Activated CD4-positive, alpha-beta T cell treated with anti-CD3 and anti-CD28 coated beads, Interleukin-2, amount 50 U/mL, for 1 hour (primary cell): ENCODE data around the gene GPAT2.
"Not testable (repeated sequence)": the region's sequence is repeated elsewhere in the genome, so short reads cannot be mapped to it uniquely, and the experiment has no call there.

Experiments used
- DNase-seq: peaks from one replicate; pipeline ENCODE4 v3.0.0-alpha.2; 2020

The GPAT2 gene

GRCh38 chr2:96064047-96064675, 29.4 kb upstream of the GPAT2 start:
- not testable (repeated sequence) for DNase-seq

DNA sequence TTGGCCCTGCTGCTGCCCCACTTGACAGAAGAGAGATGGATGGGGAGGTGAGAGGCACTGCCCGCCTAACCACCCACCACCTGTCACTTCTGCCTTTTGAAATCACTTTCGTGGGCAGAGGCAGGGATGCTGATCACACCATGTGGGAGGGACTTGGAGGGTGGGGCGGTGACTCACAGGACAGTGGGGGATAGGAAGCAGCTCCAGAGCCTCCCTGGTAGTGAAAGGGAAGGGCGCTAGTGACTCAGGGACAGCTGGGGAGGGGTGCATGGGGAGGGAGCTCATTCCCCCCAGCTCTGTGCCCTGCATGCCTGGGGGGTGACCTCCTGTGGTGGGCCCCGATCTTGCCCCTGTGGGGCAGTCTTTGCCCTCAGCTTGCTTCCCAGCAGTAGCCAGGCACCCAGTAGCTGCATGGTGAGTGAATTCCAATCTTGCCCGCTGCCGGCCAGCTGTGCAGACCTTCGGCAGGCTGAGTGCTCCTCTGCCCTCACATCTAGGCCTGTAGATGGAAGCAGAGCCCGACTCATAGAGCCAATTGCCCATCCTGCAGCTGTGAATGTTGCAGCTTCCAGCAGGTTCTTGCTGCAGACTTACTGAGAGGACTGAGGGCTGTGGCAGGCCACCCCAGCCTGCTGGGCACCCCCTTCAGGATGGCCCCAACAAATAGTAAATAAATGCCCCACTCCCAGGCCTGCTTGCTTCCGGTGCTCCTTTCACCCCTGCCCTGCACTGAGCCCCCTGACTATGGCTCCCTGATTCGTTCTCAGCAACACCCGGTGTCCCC, 28.6 kb upstream of the GPAT2 start:
- DNase-seq, result not testable (repeated sequence)

GRCh38 chr2:96062483-96062882, 27.8 kb upstream of the GPAT2 start:
- DNase-seq, result not testable (repeated sequence)

GRCh38 chr2:96061901-96062300, 27.2 kb upstream of the GPAT2 start:
- not testable (repeated sequence) for DNase-seq

- not testable (repeated sequence) for DNase-seq
Measured at GRCh38 chr2:96061197-96061817, 26.6 kb upstream of the GPAT2 start.

GRCh38 chr2:96060325-96060724, 25.6 kb upstream of the GPAT2 start:
- not testable (repeated sequence) for DNase-seq

GRCh38 chr2:96059443-96059842, 24.7 kb upstream of the GPAT2 start:
- not testable (repeated sequence) for DNase-seq

GRCh38 chr2:96055830-96056229, 21.1 kb upstream of the GPAT2 start:
- DNase-seq, result not testable (repeated sequence)

DNA sequence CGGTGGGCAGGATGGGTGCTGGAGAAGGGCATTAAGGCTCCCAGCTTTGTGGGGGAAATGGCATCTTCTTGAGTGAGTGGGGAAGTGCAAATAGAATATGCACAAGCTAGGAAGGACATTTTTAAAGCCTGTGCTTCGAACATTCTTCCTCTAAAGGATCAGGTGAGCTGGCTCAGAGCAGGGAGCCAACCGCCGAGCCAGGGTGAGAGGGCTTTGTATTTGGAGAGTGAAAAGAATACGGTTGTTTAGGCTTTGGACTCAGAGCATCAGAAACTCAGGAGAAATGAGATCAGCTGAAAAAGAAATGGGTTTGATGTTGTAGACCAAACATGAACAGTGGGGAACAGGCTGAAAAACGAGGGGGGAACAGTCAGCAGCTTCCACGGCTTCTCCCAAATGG, 19.8 kb upstream of the GPAT2 start:
- DNase-seq, result not testable (repeated sequence)

- not testable (repeated sequence) for DNase-seq
Measured at GRCh38 chr2:96053385-96053784, 18.7 kb upstream of the GPAT2 start.

DNA sequence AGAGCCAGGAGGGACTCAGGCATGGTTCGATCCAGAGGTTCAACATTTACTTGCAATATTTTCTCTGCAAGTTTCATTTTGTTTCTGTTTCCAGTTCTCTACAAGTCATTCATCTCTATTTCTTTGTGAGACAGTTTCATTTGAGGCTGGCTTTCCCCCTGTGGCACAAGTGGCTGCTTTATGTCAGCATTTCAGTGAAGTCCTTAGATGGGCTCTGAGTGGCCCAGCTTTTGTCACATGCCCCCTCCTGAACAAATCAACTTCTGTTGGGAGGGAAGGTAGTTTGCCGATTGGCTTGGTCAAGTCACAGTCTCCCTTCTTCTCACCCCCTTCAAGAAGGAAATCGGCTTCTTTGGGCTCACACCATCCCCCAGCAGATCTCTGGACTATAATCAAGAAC, 17.9 kb upstream of the GPAT2 start:
- DNase-seq, result not testable (repeated sequence)

DNA sequence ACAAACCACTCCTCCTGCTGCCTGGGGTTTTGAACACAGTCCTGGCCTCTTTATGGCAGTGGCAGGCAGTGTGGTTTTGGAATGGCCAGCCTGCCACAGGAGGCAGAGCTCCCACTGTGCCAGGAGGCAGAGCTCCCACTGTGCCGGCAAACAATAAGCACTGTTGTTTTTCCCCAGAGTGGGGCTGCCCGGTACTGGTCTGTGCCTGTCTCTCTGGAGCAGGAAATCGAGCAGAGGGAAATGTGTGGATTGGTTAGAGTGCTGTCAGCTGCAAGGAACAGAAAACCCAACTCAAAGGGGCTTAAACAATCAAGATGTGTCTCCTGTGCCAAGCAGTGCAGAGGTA, 15.2 kb upstream of the GPAT2 start:
- DNase-seq, result not testable (repeated sequence)

DNA sequence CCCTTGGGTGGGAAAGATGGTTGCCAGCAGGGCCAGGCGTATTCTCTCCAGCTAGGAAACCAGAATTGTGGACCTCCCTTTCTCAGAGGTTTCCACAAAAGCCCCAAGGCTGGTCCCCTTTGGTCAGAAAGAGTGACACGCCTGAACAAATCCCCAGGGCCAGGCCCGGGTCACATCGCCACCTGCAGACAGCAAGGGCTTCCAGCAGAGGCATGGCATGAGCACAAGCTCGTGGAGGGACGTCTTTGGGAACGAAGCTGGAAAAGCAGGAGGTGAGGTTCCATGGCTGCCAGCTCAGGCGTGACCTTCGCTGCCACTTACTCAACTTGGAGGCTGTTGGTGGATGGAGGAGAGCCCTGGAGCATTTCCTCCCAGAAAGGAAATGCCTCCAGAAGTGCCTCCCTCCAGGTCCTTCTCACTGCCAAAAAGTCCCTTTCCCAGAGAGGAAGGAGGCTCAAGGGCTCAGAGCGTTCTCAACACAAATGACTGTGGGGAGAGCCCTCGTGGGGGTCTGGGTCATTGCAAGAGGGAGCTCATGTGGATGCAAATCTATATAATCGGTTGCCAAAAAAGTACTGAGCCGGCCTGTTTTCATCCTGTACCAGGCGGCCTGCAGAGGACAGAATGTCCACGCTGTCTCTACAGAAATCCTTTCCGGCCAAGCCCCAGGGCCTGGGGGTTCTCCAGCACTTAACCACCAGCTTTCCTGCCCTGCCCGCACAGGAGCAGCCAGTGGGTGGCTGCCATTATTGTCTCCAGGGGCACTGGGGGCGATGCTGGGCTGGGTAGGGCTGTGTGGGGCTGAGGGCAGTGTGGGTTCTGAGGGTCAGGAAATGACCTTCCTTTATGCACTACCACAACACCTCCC, 14.6 kb upstream of the GPAT2 start:
- DNase-seq, result not testable (repeated sequence)

DNA sequence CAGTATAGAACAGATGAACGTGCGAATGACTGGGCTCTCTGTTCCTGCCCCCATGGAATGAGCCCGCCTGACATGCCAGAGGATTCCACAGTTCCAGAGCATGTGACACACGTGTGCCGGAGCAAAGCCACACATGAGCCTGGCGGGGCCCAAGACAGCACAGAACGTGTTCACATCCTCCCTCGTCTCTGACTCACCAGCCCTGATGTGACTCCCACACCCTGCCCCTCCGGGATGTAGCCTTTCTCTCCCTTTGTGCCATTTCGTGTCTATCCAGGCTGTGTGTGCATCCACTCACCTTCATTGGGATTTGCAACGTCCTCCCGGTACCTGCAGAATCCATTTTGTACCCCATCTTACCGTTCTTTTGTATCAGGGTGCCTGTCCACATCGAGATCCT, 838 bp upstream of the GPAT2 start:
- not testable (repeated sequence) for DNase-seq

- DNase-seq, result not testable (repeated sequence)
Measured at GRCh38 chr2:96033997-96034396, 719 bp downstream of the GPAT2 start.

- not testable (repeated sequence) for DNase-seq
Measured at GRCh38 chr2:96027725-96028325, 6.9 kb downstream of the GPAT2 start.

- not testable (repeated sequence) for DNase-seq
Measured at GRCh38 chr2:96025755-96026154, 9.0 kb downstream of the GPAT2 start.

DNA sequence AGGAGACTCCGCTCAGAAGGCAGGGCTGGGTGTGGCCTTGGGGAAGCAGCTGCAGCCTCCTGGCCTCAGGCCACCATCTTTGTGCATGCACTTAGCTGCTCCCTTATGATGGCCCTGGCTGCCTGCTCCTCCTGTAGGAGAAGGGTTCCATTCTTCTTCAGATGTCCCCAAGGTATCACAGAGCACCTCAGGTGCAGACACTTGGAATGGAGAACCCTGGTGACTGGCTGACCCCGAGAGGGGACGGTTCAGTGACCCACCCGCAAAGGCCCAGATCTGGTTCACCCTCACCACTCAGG, 9.6 kb downstream of the GPAT2 start:
- no peak for DNase-seq

DNA sequence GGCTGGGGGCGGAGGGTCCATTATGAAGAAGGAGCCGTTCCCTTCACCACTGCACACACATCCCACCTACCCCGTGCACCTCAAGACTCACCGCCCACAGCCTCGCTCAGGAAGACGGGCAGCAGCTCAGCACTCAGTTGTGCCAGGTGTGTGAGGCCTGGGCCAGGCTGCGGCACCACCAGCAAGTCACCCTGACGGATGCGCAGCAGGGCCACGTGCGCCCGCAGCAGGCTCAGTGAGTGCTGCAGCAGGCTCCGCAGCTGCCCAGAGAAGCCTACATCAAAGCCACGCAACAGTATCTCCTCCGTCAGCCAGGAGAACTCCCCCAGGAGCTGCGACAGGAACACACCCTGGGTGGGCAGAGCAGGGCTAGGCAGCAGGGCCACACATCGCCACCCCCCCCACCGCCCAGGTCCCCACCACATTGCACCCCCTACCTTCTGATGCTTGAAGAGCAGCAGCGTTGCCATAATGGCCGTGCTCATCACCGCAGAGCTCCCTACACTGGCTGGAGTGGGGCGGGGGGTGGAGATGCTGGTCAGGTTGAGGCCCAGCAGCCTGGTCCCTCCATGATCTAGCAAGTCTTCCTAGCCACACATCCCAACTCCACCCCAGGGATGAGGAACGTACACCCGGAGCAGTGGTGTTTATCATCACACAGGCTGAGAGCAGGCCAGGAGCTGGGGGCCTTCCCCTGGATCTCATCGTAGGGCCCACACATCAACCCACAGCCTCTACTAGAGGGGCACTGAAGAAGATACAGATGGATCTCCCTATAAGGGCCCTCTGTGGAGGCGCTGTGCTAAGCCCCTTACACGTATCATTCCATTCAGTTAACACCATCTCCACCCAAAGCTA, 10.2 kb downstream of the GPAT2 start:
- no peak for DNase-seq

DNA sequence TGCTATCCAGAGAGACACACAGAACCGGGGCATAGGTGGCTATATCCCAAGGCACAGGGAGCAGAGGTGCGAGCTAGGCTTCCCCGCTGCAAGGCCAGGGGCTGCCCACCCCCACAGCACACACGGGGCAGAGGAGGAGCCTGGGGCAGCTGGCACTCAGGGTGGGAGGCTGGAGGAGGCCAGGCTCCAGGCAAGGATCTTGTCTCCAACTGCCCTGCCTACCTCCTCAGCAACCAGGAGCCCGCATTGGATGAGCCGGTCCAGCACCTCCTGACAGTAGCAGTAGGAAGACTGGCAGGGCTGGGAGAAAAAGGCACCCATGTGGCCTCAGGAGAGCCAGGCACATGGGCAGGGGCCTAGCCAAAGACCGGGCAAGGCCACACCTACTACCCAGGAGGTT, 11.0 kb downstream of the GPAT2 start:
- DNase-seq, result not testable (repeated sequence)

DNA sequence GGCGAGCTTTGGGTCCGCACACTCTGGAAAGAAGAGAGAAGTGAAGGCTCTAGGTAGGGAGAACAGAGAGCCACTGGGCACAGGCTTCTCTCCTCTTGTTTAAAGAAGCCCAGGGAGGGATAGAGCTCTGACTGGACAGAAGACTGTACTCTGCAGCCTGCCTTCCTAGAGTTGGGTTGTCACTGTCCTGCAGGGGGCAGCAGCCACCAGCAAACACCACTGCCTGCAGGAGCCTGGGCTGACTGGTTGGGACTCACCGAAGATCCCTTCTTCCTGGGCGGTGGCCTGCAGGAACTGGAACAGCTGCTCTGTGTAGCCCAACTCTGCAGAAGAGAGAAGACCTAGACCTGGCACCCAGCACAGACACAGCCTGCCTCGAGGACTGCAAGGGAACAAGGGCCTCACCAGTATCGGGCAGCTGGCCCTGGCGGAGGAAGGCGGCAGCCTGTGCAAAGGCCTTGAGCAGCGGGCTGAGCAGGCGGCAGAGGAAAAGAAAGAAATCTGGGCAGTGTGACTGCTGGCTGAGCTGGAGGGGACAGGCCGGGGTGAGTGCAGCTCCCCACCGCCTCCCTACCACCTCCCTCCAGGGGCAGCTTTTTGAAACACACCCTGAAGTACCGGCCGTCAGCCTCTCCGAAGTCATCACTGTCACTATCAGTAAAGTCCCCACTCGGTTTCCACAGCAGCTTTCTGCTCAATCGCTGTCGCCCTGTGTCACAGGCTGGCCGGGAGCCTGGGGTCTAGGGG, 11.8 kb downstream of the GPAT2 start:
- peak; percentile 65 for DNase-seq
